GM12878 (cell line): ENCODE measurements around the gene TM9SF2. TPM values are rescaled to one million over a fixed set of nuclear protein-coding genes. Genes with fewer than 3 reads are reported as not detected.
A peak's percentile ranks its signal among the peaks of the same experiment; 100 is the strongest.

Source experiments
- ATF7 ChIP-seq: fragments of 450-650 bp; IDR thresholded peaks from 2 replicates; pipeline ENCODE4 v1.6.1; 2016; ENCODE audit warnings: low read depth, mild to moderate bottlenecking
- CBFB ChIP-seq: IDR thresholded peaks from 2 replicates; pipeline ENCODE4 v1.6.1; 2016; ENCODE audit warnings: antibody characterized with exemption, low read depth
- CBX5 ChIP-seq: sonication (generic); IDR thresholded peaks from 2 replicates; pipeline ENCODE4 v1.6.1; 2016; ENCODE audit warnings: low read depth, moderate library complexity, mild to moderate bottlenecking, inconsistent platforms
- CREM ChIP-seq: IDR thresholded peaks from 2 replicates; pipeline ENCODE4 v1.6.1; 2014; ENCODE audit warnings: antibody characterized with exemption, low read depth
- EP300 ChIP-seq, 2 experiments: fragments of 150-350 bp in 1 of 2; IDR thresholded peaks; 2 replicates each; pipeline ENCODE4 v1.6.1; 2011 to 2012; ENCODE audit warnings: low read depth in 2 of 2, low read length in 2 of 2, borderline replicate concordance in 1 of 2, improper control_type of control experiment in 1 of 2, inconsistent platforms in 1 of 2; ENCODE audit not compliant: control insufficient read depth in 1 of 2
- ESRRA ChIP-seq: IDR thresholded peaks from 2 replicates; pipeline ENCODE4 v1.6.1; 2012; ENCODE audit warnings: mild to moderate bottlenecking, low read length, improper control_type of control experiment
- GATAD2B ChIP-seq: fragments of 450-650 bp; conservative IDR thresholded peaks from 2 replicates; pipeline ENCODE4 v1.6.1; 2017; ENCODE audit warnings: low read depth, mild to moderate bottlenecking, moderate library complexity
- IKZF2 ChIP-seq, 2 experiments: fragments of 450-650 bp; IDR thresholded peaks; 2 replicates each; pipeline ENCODE4 v1.6.1; 2017; ENCODE audit warnings: mild to moderate bottlenecking in 2 of 2, moderate library complexity in 2 of 2
- IRF4 ChIP-seq: IDR thresholded peaks from 2 replicates; pipeline ENCODE4 v1.6.1; 2011; ENCODE audit warnings: low read depth, low read length
- LARP7 ChIP-seq: fragments of 450-650 bp; IDR thresholded peaks from 2 replicates; pipeline ENCODE4 v1.6.1; 2017; ENCODE audit warnings: mild to moderate bottlenecking
- MEF2B ChIP-seq: fragments of 450-650 bp; IDR thresholded peaks from 2 replicates; pipeline ENCODE4 v1.6.1; 2018; ENCODE audit warnings: mild to moderate bottlenecking, moderate library complexity; ENCODE audit not compliant: partially characterized antibody, poor library complexity, severe bottlenecking
- MTA3 ChIP-seq: IDR thresholded peaks from 2 replicates; pipeline ENCODE4 v1.6.1; 2012; ENCODE audit warnings: low read length, inconsistent platforms, borderline replicate concordance
- NR2F1 ChIP-seq: fragments of 450-650 bp; conservative IDR thresholded peaks from 2 replicates; pipeline ENCODE4 v1.6.1; 2017; ENCODE audit warnings: mild to moderate bottlenecking
- POLR2AphosphoS5 ChIP-seq: IDR thresholded peaks from 2 replicates; pipeline ENCODE4 v1.6.1; 2011; ENCODE audit warnings: mild to moderate bottlenecking, low read length, inconsistent platforms
- SREBF1 ChIP-seq: IDR thresholded peaks from 2 replicates; pipeline ENCODE4 v1.6.1; 2012; ENCODE audit warnings: mild to moderate bottlenecking, low read length
- TCF7 ChIP-seq: IDR thresholded peaks from 2 replicates; pipeline ENCODE4 v1.6.1; 2014; ENCODE audit warnings: antibody characterized with exemption, borderline replicate concordance
- ZNF274 ChIP-seq: IDR thresholded peaks from one replicate; pipeline ENCODE4 v1.8.0; 2011; ENCODE audit not compliant: insufficient read length, insufficient read depth
- ZNF384 ChIP-seq: IDR thresholded peaks from 2 replicates; pipeline ENCODE4 v1.6.1; 2012; ENCODE audit warnings: low read depth, mild to moderate bottlenecking, low read length, improper control_type of control experiment, borderline replicate concordance
- polyA plus RNA-seq, 11 experiments: library from polyadenylated mRNA; depleted of rRNA in 4 of 11; unstranded in 6 of 11; stranded (reverse) in 5 of 11; fragments of >200 nt; fragmentation: Nextera tagmentation in 4 of 11; fragmentation: Illumina TruSeq in 1 of 11; extraction: Ambion mirVana in 4 of 11; extraction: Trizol in 1 of 11; gene quantifications; 1 replicate in 1 of 11; 2 replicates in 10 of 11; pipeline versions ENCODE4 v1.2.1 to v1.2.3, GENCODE V29; 2011 to 2016; ENCODE audit warnings: inconsistent platforms in 2 of 11, missing spikeins in 2 of 11, low read depth in 1 of 11
- total RNA-seq, 4 experiments: library from RNA; depleted of rRNA in 3 of 4; stranded (reverse); fragments of >200 nt in 3 of 4; fragmentation: Illumina TruSeq in 1 of 4; extraction: Trizol in 1 of 4; gene quantifications; 2 replicates each; pipeline versions ENCODE4 v1.2.1 to v1.2.3, GENCODE V29; 2013 to 2021
- TF ChIP-seq, protein P1 (sequence below): IDR thresholded peaks from 2 replicates; pipeline ENCODE4 v1.6.1; 2012; ENCODE audit warnings: low read length, inconsistent platforms
- TF ChIP-seq, protein P2 (sequence below): fragments of 450-650 bp; IDR thresholded peaks from 2 replicates; pipeline ENCODE4 v1.6.1; 2017; ENCODE audit warnings: mild to moderate bottlenecking, moderate library complexity
- TF ChIP-seq, protein P3 (sequence below): fragments of 450-650 bp; IDR thresholded peaks from 2 replicates; pipeline ENCODE4 v1.6.1; 2017; ENCODE audit warnings: antibody characterized with exemption, mild to moderate bottlenecking, moderate library complexity

Gene TM9SF2
- total and polyA plus RNA-seq, 10 of the 15 experiments (the other 5 are each of a cell fraction or from before 2014, with no cell fraction given), result 34.6 to 128 (median 79.2) TPM

DNA sequence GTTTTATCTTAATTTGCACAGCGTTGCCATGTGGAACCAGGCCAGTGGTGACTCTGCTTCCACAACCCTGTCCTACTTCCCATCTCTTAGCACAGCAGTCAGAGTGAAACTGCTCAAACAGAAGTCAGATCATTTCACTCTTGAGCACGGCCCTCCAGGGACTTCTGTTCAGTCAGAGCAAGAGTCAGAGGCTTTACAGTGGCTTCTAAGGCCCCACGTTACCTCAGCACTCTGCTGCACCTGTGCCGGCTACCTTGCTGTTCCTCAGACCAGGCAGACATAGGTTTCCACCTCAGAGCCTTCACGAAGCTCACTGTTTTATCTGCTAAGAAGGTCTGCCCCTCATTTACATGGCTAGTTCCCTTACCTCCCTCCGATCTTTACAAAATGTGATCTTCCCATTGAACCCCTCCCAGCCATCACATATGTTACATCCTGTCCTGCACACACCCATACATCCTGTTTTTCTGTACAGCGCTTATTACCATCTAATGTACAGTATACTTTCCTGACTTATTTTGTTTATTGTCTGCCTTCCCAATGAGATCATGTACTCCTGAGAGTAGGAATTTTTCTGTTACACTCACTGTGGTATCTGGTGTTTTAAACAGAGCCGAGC, 41.6 kb downstream of the TM9SF2 start (continued):
- TF ChIP-seq LARP7, result no peak
- TF ChIP-seq MEF2B, result peak; percentile 98
- TF ChIP-seq, protein P1, sequence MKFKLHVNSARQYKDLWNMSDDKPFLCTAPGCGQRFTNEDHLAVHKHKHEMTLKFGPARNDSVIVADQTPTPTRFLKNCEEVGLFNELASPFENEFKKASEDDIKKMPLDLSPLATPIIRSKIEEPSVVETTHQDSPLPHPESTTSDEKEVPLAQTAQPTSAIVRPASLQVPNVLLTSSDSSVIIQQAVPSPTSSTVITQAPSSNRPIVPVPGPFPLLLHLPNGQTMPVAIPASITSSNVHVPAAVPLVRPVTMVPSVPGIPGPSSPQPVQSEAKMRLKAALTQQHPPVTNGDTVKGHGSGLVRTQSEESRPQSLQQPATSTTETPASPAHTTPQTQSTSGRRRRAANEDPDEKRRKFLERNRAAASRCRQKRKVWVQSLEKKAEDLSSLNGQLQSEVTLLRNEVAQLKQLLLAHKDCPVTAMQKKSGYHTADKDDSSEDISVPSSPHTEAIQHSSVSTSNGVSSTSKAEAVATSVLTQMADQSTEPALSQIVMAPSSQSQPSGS, result peak; percentile 96
- peak; percentile 75 for TF ChIP-seq ATF7
- TF ChIP-seq NR2F1, result peak; percentile 92
- TF ChIP-seq, protein P2, sequence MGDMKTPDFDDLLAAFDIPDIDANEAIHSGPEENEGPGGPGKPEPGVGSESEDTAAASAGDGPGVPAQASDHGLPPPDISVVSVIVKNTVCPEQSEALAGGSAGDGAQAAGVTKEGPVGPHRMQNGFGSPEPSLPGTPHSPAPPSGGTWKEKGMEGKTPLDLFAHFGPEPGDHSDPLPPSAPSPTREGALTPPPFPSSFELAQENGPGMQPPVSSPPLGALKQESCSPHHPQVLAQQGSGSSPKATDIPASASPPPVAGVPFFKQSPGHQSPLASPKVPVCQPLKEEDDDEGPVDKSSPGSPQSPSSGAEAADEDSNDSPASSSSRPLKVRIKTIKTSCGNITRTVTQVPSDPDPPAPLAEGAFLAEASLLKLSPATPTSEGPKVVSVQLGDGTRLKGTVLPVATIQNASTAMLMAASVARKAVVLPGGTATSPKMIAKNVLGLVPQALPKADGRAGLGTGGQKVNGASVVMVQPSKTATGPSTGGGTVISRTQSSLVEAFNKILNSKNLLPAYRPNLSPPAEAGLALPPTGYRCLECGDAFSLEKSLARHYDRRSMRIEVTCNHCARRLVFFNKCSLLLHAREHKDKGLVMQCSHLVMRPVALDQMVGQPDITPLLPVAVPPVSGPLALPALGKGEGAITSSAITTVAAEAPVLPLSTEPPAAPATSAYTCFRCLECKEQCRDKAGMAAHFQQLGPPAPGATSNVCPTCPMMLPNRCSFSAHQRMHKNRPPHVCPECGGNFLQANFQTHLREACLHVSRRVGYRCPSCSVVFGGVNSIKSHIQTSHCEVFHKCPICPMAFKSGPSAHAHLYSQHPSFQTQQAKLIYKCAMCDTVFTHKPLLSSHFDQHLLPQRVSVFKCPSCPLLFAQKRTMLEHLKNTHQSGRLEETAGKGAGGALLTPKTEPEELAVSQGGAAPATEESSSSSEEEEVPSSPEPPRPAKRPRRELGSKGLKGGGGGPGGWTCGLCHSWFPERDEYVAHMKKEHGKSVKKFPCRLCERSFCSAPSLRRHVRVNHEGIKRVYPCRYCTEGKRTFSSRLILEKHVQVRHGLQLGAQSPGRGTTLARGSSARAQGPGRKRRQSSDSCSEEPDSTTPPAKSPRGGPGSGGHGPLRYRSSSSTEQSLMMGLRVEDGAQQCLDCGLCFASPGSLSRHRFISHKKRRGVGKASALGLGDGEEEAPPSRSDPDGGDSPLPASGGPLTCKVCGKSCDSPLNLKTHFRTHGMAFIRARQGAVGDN, result peak; percentile 28; the same call in 1 of the 2 replicates
- TF ChIP-seq EP300 (IDR thresholded peaks at IDR 0.05; ENCODE audit: borderline replicate concordance in 1 of 2, control insufficient read depth in 1 of 2, low read depth in 2 of 2, low read length in 2 of 2), result peak; percentile 80 to 97
- peak; percentile 91 for TF ChIP-seq SREBF1
- TF ChIP-seq ESRRA, result no peak
- TF ChIP-seq CBFB, result peak; percentile 87; the same call in 1 of the 2 replicates
- peak; percentile 48; the same call in 1 of the 2 replicates for TF ChIP-seq MTA3
- TF ChIP-seq IKZF2 (IDR thresholded peaks at IDR 0.05), result peak; percentile 93 to 97
- peak; percentile 79 for TF ChIP-seq TCF7
- TF ChIP-seq ZNF384, result no peak
- no peak for TF ChIP-seq ZNF274
- TF ChIP-seq, protein P3, sequence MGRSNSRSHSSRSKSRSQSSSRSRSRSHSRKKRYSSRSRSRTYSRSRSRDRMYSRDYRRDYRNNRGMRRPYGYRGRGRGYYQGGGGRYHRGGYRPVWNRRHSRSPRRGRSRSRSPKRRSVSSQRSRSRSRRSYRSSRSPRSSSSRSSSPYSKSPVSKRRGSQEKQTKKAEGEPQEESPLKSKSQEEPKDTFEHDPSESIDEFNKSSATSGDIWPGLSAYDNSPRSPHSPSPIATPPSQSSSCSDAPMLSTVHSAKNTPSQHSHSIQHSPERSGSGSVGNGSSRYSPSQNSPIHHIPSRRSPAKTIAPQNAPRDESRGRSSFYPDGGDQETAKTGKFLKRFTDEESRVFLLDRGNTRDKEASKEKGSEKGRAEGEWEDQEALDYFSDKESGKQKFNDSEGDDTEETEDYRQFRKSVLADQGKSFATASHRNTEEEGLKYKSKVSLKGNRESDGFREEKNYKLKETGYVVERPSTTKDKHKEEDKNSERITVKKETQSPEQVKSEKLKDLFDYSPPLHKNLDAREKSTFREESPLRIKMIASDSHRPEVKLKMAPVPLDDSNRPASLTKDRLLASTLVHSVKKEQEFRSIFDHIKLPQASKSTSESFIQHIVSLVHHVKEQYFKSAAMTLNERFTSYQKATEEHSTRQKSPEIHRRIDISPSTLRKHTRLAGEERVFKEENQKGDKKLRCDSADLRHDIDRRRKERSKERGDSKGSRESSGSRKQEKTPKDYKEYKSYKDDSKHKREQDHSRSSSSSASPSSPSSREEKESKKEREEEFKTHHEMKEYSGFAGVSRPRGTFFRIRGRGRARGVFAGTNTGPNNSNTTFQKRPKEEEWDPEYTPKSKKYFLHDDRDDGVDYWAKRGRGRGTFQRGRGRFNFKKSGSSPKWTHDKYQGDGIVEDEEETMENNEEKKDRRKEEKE, result no peak
- TF ChIP-seq CREM, result peak; percentile 94
- peak; percentile 99 for TF ChIP-seq IRF4
- TF ChIP-seq POLR2AphosphoS5, result no peak; the same call in 1 of the 2 replicates
- TF ChIP-seq CBX5, result peak; percentile 97
- peak; percentile 84 for TF ChIP-seq GATAD2B
